Measurements from ENCODE around the gene PURB. TPM values are rescaled to one million over a fixed set of nuclear protein-coding genes. Genes with fewer than 3 reads are reported as not detected.

Gene PURB
- polyA plus RNA-seq, 1 donor (not counting 4 experiments of a cell fraction or from before 2014, with no cell fraction given), result 7.7 TPM

- Histone ChIP-seq H3K79me2 (ENCODE audit: control insufficient read depth, insufficient read depth, low read length) (no peaks in the 10 kb centered on the region), H3K27me3 (ENCODE audit: control insufficient read depth, extremely low read depth, insufficient read depth, low read length) (no peaks in the 10 kb centered on the region), H3K4me3 (ENCODE audit: control insufficient read depth in 2 of 3, extremely low read depth in 1 of 3, insufficient read depth in 2 of 3, low read depth in 1 of 3, low read length in 3 of 3) (no peak overlapping the region), H3K4me1 (ENCODE audit: control insufficient read depth, extremely low read depth, insufficient read depth, low read length) (no peaks in the 10 kb centered on the region), H3K36me3 (ENCODE audit: control insufficient read depth in 2 of 2, extremely low read depth in 1 of 2, insufficient read depth in 2 of 2, low read length in 2 of 2) (no peaks in the 10 kb centered on the region), H3K27ac (ENCODE audit: control insufficient read depth, insufficient read depth, low read length) (no peak overlapping the region), H3K9me1 (ENCODE audit: control insufficient read depth, extremely low read depth, insufficient read depth, low read length) (no peaks in the 10 kb centered on the region), H4K20me1 (ENCODE audit: control insufficient read depth, extremely low read depth, insufficient read depth, low read length) (no peaks in the 10 kb centered on the region), H3K9ac (ENCODE audit: control insufficient read depth, extremely low read depth, insufficient read depth, low read length) (no peak overlapping the region), H2AFZ (ENCODE audit: control insufficient read depth, low read length) (no peak overlapping the region), H3K4me2 (ENCODE audit: control insufficient read depth, extremely low read depth, insufficient read depth, low read depth, low read length) (no peak overlapping the region), H3K9me3 (ENCODE audit: control insufficient read depth, low read depth, low read length) (no peaks in the 10 kb centered on the region)
- FAIRE-seq (no peak), DNase-seq (ENCODE audit: low read depth, low spot score) (no peak)
- no peak for TF ChIP-seq EZH2 (IDR thresholded peaks at IDR 0.05; ENCODE audit: low read length)
- TF ChIP-seq, protein P1, sequence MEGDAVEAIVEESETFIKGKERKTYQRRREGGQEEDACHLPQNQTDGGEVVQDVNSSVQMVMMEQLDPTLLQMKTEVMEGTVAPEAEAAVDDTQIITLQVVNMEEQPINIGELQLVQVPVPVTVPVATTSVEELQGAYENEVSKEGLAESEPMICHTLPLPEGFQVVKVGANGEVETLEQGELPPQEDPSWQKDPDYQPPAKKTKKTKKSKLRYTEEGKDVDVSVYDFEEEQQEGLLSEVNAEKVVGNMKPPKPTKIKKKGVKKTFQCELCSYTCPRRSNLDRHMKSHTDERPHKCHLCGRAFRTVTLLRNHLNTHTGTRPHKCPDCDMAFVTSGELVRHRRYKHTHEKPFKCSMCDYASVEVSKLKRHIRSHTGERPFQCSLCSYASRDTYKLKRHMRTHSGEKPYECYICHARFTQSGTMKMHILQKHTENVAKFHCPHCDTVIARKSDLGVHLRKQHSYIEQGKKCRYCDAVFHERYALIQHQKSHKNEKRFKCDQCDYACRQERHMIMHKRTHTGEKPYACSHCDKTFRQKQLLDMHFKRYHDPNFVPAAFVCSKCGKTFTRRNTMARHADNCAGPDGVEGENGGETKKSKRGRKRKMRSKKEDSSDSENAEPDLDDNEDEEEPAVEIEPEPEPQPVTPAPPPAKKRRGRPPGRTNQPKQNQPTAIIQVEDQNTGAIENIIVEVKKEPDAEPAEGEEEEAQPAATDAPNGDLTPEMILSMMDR (optimal IDR thresholded peaks at IDR 0.05 in 1 of 3, IDR thresholded peaks at IDR 0.05 in 1 of 3, conservative IDR thresholded peaks at IDR 0.05 in 1 of 3; ENCODE audit: extremely low read depth in 1 of 3, insufficient read depth in 2 of 3, low read length in 3 of 3), result no peak
- dilution Hi-C loops (cut with MboI; ENCODE audit: extremely low pct_ligation_motif_present, low sequenced_read_pairs), result no loop called here
These were observed 12.7 kb upstream of the PURB start for GRCh38 chr7:44898039-44898438.

GRCh38 chr7:44897309-44897708 is 12.0 kb upstream of the PURB start:
- H3K9me1 ChIP-seq (ENCODE audit: control insufficient read depth, extremely low read depth, insufficient read depth, low read length), result no peaks in the 10 kb centered on the region
- H3K9me3 ChIP-seq (ENCODE audit: control insufficient read depth, low read depth, low read length), result no peaks in the 10 kb centered on the region
- no peak overlapping the region for H3K4me3 ChIP-seq (ENCODE audit: control insufficient read depth in 2 of 3, extremely low read depth in 1 of 3, insufficient read depth in 2 of 3, low read depth in 1 of 3, low read length in 3 of 3)
- H3K4me1 ChIP-seq (ENCODE audit: control insufficient read depth, extremely low read depth, insufficient read depth, low read length), result no peaks in the 10 kb centered on the region
- no peak overlapping the region for H3K4me2 ChIP-seq (ENCODE audit: control insufficient read depth, extremely low read depth, insufficient read depth, low read depth, low read length)
- no peaks in the 10 kb centered on the region for H3K27me3 ChIP-seq (ENCODE audit: control insufficient read depth, extremely low read depth, insufficient read depth, low read length)
- dilution Hi-C loops (cut with MboI; ENCODE audit: extremely low pct_ligation_motif_present, low sequenced_read_pairs), result no loop called here
- no peaks in the 10 kb centered on the region for H3K36me3 ChIP-seq (ENCODE audit: control insufficient read depth in 2 of 2, extremely low read depth in 1 of 2, insufficient read depth in 2 of 2, low read length in 2 of 2)
- no peaks in the 10 kb centered on the region for H4K20me1 ChIP-seq (ENCODE audit: control insufficient read depth, extremely low read depth, insufficient read depth, low read length)
- TF ChIP-seq, protein P1 (optimal IDR thresholded peaks at IDR 0.05 in 1 of 3, IDR thresholded peaks at IDR 0.05 in 1 of 3, conservative IDR thresholded peaks at IDR 0.05 in 1 of 3; ENCODE audit: extremely low read depth in 1 of 3, insufficient read depth in 2 of 3, low read length in 3 of 3), result no peak
- TF ChIP-seq EZH2 (IDR thresholded peaks at IDR 0.05; ENCODE audit: low read length), result no peak
- no peak overlapping the region for H2AFZ ChIP-seq (ENCODE audit: control insufficient read depth, low read length)
- DNase-seq (ENCODE audit: low read depth, low spot score) (no peak), FAIRE-seq (no peak)
- no peak overlapping the region for H3K9ac ChIP-seq (ENCODE audit: control insufficient read depth, extremely low read depth, insufficient read depth, low read length)
- H3K79me2 ChIP-seq (ENCODE audit: control insufficient read depth, insufficient read depth, low read length), result no peaks in the 10 kb centered on the region
- no peak overlapping the region for H3K27ac ChIP-seq (ENCODE audit: control insufficient read depth, insufficient read depth, low read length)
